HG03520 (cell line): ENCODE results near the gene OR9K2.
"Not testable (repeated sequence)": the region's sequence is repeated elsewhere in the genome, so short reads cannot be mapped to it uniquely, and the experiment has no call there.

Experiments
- ATAC-seq: cut with Tn5 transposase; IDR thresholded peaks from one replicate; pipeline ENCODE4 v1.9.1; 2021; ENCODE audit warnings: mild to moderate bottlenecking, moderate library complexity; ENCODE audit not compliant: unreplicated experiment

OR9K2 gene

GRCh38 chr12:55126106-55126505 lies at the start of gene OR9K2:
TSS of gene OR9K2 (plus strand) at chr12:55126406. CDS start at chr12:55129835, 3,429 bp downstream.
- no peak for ATAC-seq

- ATAC-seq, result no peak
These were observed 33.6 kb upstream of the OR9K2 start for GRCh38 chr12:55092579-55092978.

- no peak for ATAC-seq
These were observed 13.8 kb upstream of the OR9K2 start for GRCh38 chr12:55112378-55112875.

- no peak for ATAC-seq
These were observed 10.1 kb upstream of the OR9K2 start for GRCh38 chr12:55116152-55116551.

GRCh38 chr12:55132816-55133215 lies 6.6 kb downstream of the OR9K2 start:
- no peak for ATAC-seq

- ATAC-seq, result no peak
These were observed 16.7 kb downstream of the OR9K2 start for GRCh38 chr12:55142669-55143565.

GRCh38 chr12:55143566-55143870 lies 17.3 kb downstream of the OR9K2 start:
- no peak for ATAC-seq

GRCh38 chr12:55167010-55167640 lies 40.9 kb downstream of the OR9K2 start:
- not testable (repeated sequence) for ATAC-seq

GRCh38 chr12:55171445-55171844 lies 45.2 kb downstream of the OR9K2 start:
- no peak for ATAC-seq

GRCh38 chr12:55171846-55172245 lies 45.6 kb downstream of the OR9K2 start:
- ATAC-seq, result not testable (repeated sequence)

GRCh38 chr12:55172686-55173085 lies 46.5 kb downstream of the OR9K2 start:
- no peak for ATAC-seq

- no peak for ATAC-seq
These were observed 47.2 kb downstream of the OR9K2 start for GRCh38 chr12:55173456-55173855.
